Cardiac muscle cell (in vitro differentiated cells and primary cell): ENCODE results near the gene SSBP3. TPM values are rescaled to one million over a fixed set of nuclear protein-coding genes. Genes with fewer than 3 reads are reported as not detected.

Experiments
- DNase-seq, 2 donors: peaks; one replicate each; pipeline versions ENCODE4 v3.0.0 to v3.0.0-alpha.2; 2010 to 2017; ENCODE audit warnings: low read depth in 1 of 2, low spot score in 1 of 2
- H3K27ac ChIP-seq: fragments of 200-600 bp; sonication (generic); 2 replicates; pipeline ENCODE4 v1.5.1; 2016
- H3K27me3 ChIP-seq: fragments of 200-600 bp; sonication (generic); 2 replicates; pipeline ENCODE4 v1.6.0; 2016; ENCODE audit warnings: control low read depth
- H3K36me3 ChIP-seq: fragments of 200-600 bp; sonication (generic); 2 replicates; pipeline ENCODE4 v1.5.1; 2016; ENCODE audit warnings: control low read depth
- H3K4me1 ChIP-seq: fragments of 200-600 bp; sonication (generic); 2 replicates; pipeline ENCODE4 v1.8.1; 2017; ENCODE audit warnings: low read depth, mild to moderate bottlenecking, mixed run types
- H3K4me3 ChIP-seq: fragments of 200-600 bp; sonication (generic); 2 replicates; pipeline ENCODE4 v1.5.1; 2016; ENCODE audit warnings: mild to moderate bottlenecking
- H3K9me3 ChIP-seq: fragments of 200-600 bp; sonication (generic); 2 replicates; pipeline ENCODE4 v1.5.1; 2017; ENCODE audit warnings: low read depth, mild to moderate bottlenecking, control low read depth
- CTCF ChIP-seq: IDR thresholded peaks from 2 replicates; pipeline ENCODE4 v1.5.1; 2012; ENCODE audit warnings: low read depth, mild to moderate bottlenecking, low read length
- polyA plus RNA-seq: library from polyadenylated mRNA; unstranded; fragments of >200 nt; fragmentation: Nextera tagmentation; extraction: Ambion mirVana; gene quantifications from 2 replicates; pipeline ENCODE4 v1.2.1, GENCODE V29; 2016
- total RNA-seq: library from RNA; depleted of rRNA; stranded (reverse); fragments of >200 nt; gene quantifications from 2 replicates; pipeline ENCODE4 v1.2.3, GENCODE V29; 2016

Gene SSBP3
- total and polyA plus RNA-seq, 2 experiments from 2014 or later: 40.2 to 81.0 TPM

GRCh38 chr1:54362881-54363340 is 43.3 kb downstream of the SSBP3 start:
- DNase-seq: peak in 1 of 2 donors; percentile 21
- Histone ChIP-seq H3K4me1 (peaks cover 37% of the 10 kb centered on the region), H3K9me3 (no peaks in the 10 kb centered on the region), H3K36me3 (no peaks in the 10 kb centered on the region), H3K27ac (peak overlapping the region; percentile 3), H3K4me3 (no peak overlapping the region), H3K27me3 (no peaks in the 10 kb centered on the region)
- no peak for TF ChIP-seq CTCF

- DNase-seq: peak in 1 of 2 donors; percentile 54
- Histone ChIP-seq H3K27ac (peak overlapping the region; percentile 3), H3K9me3 (no peaks in the 10 kb centered on the region), H3K4me1 (peaks cover 49% of the 10 kb centered on the region), H3K27me3 (no peaks in the 10 kb centered on the region), H3K4me3 (no peak overlapping the region), H3K36me3 (no peaks in the 10 kb centered on the region)
- no peak for TF ChIP-seq CTCF
Observed at GRCh38 chr1:54361342-54361741, 44.9 kb downstream of the SSBP3 start.

GRCh38 chr1:54360165-54361005 is 45.8 kb downstream of the SSBP3 start:
- H3K27ac ChIP-seq: no peak overlapping the region
- no peak for TF ChIP-seq CTCF
- H3K4me1 ChIP-seq: peaks cover 50% of the 10 kb centered on the region
- H3K27me3 ChIP-seq: no peaks in the 10 kb centered on the region
- H3K36me3 ChIP-seq: no peaks in the 10 kb centered on the region
- no peak overlapping the region for H3K4me3 ChIP-seq
- no peaks in the 10 kb centered on the region for H3K9me3 ChIP-seq
- no peak for DNase-seq

GRCh38 chr1:54359393-54360162 is 46.6 kb downstream of the SSBP3 start:
- DNase-seq: no peak
- Histone ChIP-seq H3K27ac (no peak overlapping the region), H3K9me3 (no peaks in the 10 kb centered on the region), H3K27me3 (no peaks in the 10 kb centered on the region), H3K4me1 (peaks cover 59% of the 10 kb centered on the region), H3K36me3 (no peaks in the 10 kb centered on the region), H3K4me3 (no peak overlapping the region)
- TF ChIP-seq CTCF: no peak

GRCh38 chr1:54358503-54359168 is 47.6 kb downstream of the SSBP3 start:
- Histone ChIP-seq H3K4me1 (peaks cover 68% of the 10 kb centered on the region), H3K9me3 (no peaks in the 10 kb centered on the region), H3K4me3 (no peak overlapping the region), H3K27ac (peak overlapping the region; percentile 92), H3K36me3 (no peaks in the 10 kb centered on the region), H3K27me3 (no peaks in the 10 kb centered on the region)
- DNase-seq: no peak
- no peak for TF ChIP-seq CTCF
